Panc1 (cell line): ENCODE results near the gene GPALPP1. TPM values are rescaled to one million over a fixed set of nuclear protein-coding genes. Genes with fewer than 3 reads are reported as not detected.

Experiments used
- ATAC-seq: fragments of 200-7000 bp; cut with Tn5 transposase; 2 replicates; pipeline ENCODE4 v1.9.1; 2020; ENCODE audit warnings: mild to moderate bottlenecking, moderate library complexity
- BruUV-seq: library from RNA; stranded (reverse); fragments of 400-500 nt; replicated peaks from 2 replicates; lab custom pipeline; 2021; lab: Mats Ljungman, UMichigan
- CTCF ChIA-PET: fragments of 300-600 bp; sonication (Branson Sonifier 250); formaldehyde crosslinking; loops from one replicate; lab custom pipeline; 2022; ENCODE audit warnings: antibody characterized with exemption; lab: Charles Lee
- POLR2A ChIA-PET: fragments of 300-600 bp; sonication (Branson Sonifier 250); formaldehyde crosslinking; loops from one replicate; lab custom pipeline; 2022; ENCODE audit warnings: antibody characterized with exemption; lab: Charles Lee
- DNase-seq: peaks from one replicate; pipeline ENCODE4 v3.0.0-alpha.2; 2010; ENCODE audit warnings: low read depth, low spot score
- H3K27ac ChIP-seq: 2 replicates; pipeline ENCODE4 v1.5.1; 2011; ENCODE audit warnings: mild to moderate bottlenecking, low read length, inconsistent platforms
- H3K27me3 ChIP-seq: fragments of 200-500 bp; sonication (Bioruptor generic); 2 replicates; pipeline ENCODE4 v1.6.0; 2014; ENCODE audit warnings: low read length, inconsistent platforms; ENCODE audit not compliant: control insufficient read depth, insufficient read depth
- H3K36me3 ChIP-seq: fragments of 200-500 bp; sonication (Bioruptor generic); 2 replicates; pipeline ENCODE4 v1.5.1; 2014; ENCODE audit warnings: inconsistent platforms, mild to moderate bottlenecking, low read length, moderate library complexity; ENCODE audit not compliant: control insufficient read depth, insufficient read depth
- H3K4me1 ChIP-seq: 2 replicates; pipeline ENCODE4 v1.5.1; 2011; ENCODE audit warnings: inconsistent platforms, mild to moderate bottlenecking, low read length, moderate library complexity; ENCODE audit not compliant: control insufficient read depth, insufficient read depth
- H3K4me3 ChIP-seq, 2 experiments: 2 replicates each; pipeline ENCODE4 v1.5.1; 2011 to 2012; ENCODE audit warnings: low read depth in 2 of 2, low read length in 2 of 2, mild to moderate bottlenecking in 2 of 2, inconsistent platforms in 1 of 2, moderate library complexity in 1 of 2
- H3K9me3 ChIP-seq: fragments of 200-500 bp; sonication (Bioruptor generic); 2 replicates; pipeline ENCODE4 v1.5.1; 2014; ENCODE audit warnings: low read depth, mild to moderate bottlenecking, inconsistent platforms, low read length, moderate library complexity; ENCODE audit not compliant: control insufficient read depth, insufficient read depth
- CTCF ChIP-seq: fragments of 450-650 bp; IDR thresholded peaks from 2 replicates; pipeline ENCODE4 v1.5.1; 2017; ENCODE audit warnings: mild to moderate bottlenecking
- POLR2AphosphoS5 ChIP-seq: IDR thresholded peaks from 2 replicates; pipeline ENCODE4 v1.6.1; 2012; ENCODE audit warnings: mild to moderate bottlenecking, low read depth, low read length, moderate library complexity
- REST ChIP-seq, 2 experiments: IDR thresholded peaks; 2 replicates each; pipeline ENCODE4 v1.6.1; 2011 to 2012; ENCODE audit warnings: low read depth in 2 of 2, control low read depth in 1 of 2, low read length in 1 of 2, mild to moderate bottlenecking in 1 of 2, moderate library complexity in 1 of 2; ENCODE audit not compliant: insufficient read depth in 1 of 2
- SIN3A ChIP-seq: IDR thresholded peaks from 2 replicates; pipeline ENCODE4 v1.6.1; 2012; ENCODE audit warnings: low read depth, mild to moderate bottlenecking, low read length, moderate library complexity, borderline replicate concordance; ENCODE audit not compliant: insufficient read depth
- TCF7L2 ChIP-seq: IDR thresholded peaks from 2 replicates; pipeline ENCODE4 v1.6.1; 2011; ENCODE audit warnings: mild to moderate bottlenecking, low read depth, low read length, inconsistent platforms
- in situ Hi-C: cut with HindIII; loops from 2 replicates; pipeline ENCODE4 v1.10.0; 2016; ENCODE audit warnings: low sequenced_read_pairs, low pct_unique_long_range_greater_than_20kb
- intact Hi-C: fragments of 100-400 bp; cut with micrococcal nuclease; formaldehyde crosslinking; loops from one replicate; pipeline ENCODE4 v1.10.0; 2022; ENCODE audit not compliant: unreplicated experiment
- total RNA-seq: library from RNA; stranded (reverse); gene quantifications from one replicate; pipeline ENCODE4 v1.2.1, GENCODE V29; 2021; ENCODE audit not compliant: unreplicated experiment

The GPALPP1 gene
- total RNA-seq, 1 experiment from 2014 or later: 13.5 TPM

- no peak for ATAC-seq
- intact Hi-C loops (loop anchor here (5.0 kb wide), 1 partner anchor 262 kb away; no protein-coding TSS in a partner anchor), in situ Hi-C loops (no loop called here)
- TF ChIP-seq POLR2AphosphoS5 (no peak), TCF7L2 (no peak), CTCF (no peak)
- ChIA-PET CTCF (no interaction called here), POLR2A (no interaction called here)
- no TSS peak for BruUV-seq
- Histone ChIP-seq H3K4me1 (no peaks in the 10 kb centered on the region), H3K36me3 (no peaks in the 10 kb centered on the region), H3K27ac (no peak overlapping the region), H3K4me3 (no peak overlapping the region), H3K9me3 (no peaks in the 10 kb centered on the region), H3K27me3 (no peaks in the 10 kb centered on the region)
- no peak for DNase-seq
Observed at GRCh38 chr13:45040622-45041021, 51.3 kb downstream of the GPALPP1 start.

- ChIA-PET POLR2A (no interaction called here), CTCF (interaction anchor here (0.6 to 0.7 kb wide), 2 partner anchors 123 to 287 kb away, joined by 3 to 13 read pairs; no protein-coding TSS in a partner anchor)
- Histone ChIP-seq H3K4me3 (no peak overlapping the region), H3K27me3 (no peaks in the 10 kb centered on the region), H3K27ac (no peak overlapping the region), H3K9me3 (no peaks in the 10 kb centered on the region), H3K36me3 (no peaks in the 10 kb centered on the region), H3K4me1 (no peaks in the 10 kb centered on the region)
- in situ Hi-C loops (no loop called here), intact Hi-C loops (loop anchor here (5.0 kb wide), 1 partner anchor 260 kb away; no protein-coding TSS in a partner anchor)
- no peak for ATAC-seq
- no TSS peak for BruUV-seq
- no peak for TF ChIP-seq REST (IDR thresholded peaks at IDR 0.05; ENCODE audit: insufficient read depth in 1 of 2, low read depth in 2 of 2, low read length in 1 of 2)
- DNase-seq: no peak
Observed at GRCh38 chr13:45042539-45042938, 53.2 kb downstream of the GPALPP1 start.

- intact Hi-C loops (no loop called here), in situ Hi-C loops (no loop called here)
- ChIA-PET POLR2A (interaction anchor here (0.7 kb wide), 3 partner anchors 9 to 210 kb away, joined by 8 to 14 read pairs (median 10); no protein-coding TSS in a partner anchor), CTCF (interaction anchor here (0.5 to 1.2 kb wide), 12 partner anchors 67 to 368 kb away, joined by 3 to 11 read pairs (median 6); no protein-coding TSS in a partner anchor)
- no peak overlapping the region for H3K27ac ChIP-seq
- H3K4me3 ChIP-seq: peak overlapping the region; percentile 48 to 71; a peak in 3 of 4 replicates
- DNase-seq (no peak), ATAC-seq (no peak)
- BruUV-seq: no TSS peak
- no peaks in the 10 kb centered on the region for H3K9me3 ChIP-seq
- no peaks in the 10 kb centered on the region for H3K36me3 ChIP-seq
- H3K4me1 ChIP-seq: no peaks in the 10 kb centered on the region
- TF ChIP-seq SIN3A: no peak
- TF ChIP-seq CTCF: no peak
- TF ChIP-seq REST (IDR thresholded peaks at IDR 0.05; ENCODE audit: insufficient read depth in 1 of 2, low read depth in 2 of 2, low read length in 1 of 2): no peak
- no peak for TF ChIP-seq POLR2AphosphoS5
- no peak for TF ChIP-seq TCF7L2
- H3K27me3 ChIP-seq: no peaks in the 10 kb centered on the region
Observed at GRCh38 chr13:45046445-45046844, 57.1 kb downstream of the GPALPP1 start.
